GM06990 (cell line): ENCODE results near the gene DNAJB4.

Source experiments
- DNase-seq: peaks from one replicate; pipeline ENCODE4 v3.0.0-alpha.2; 2011; ENCODE audit not compliant: insufficient read length; ENCODE audit errors: extremely low read depth
- H3K27me3 ChIP-seq: replicated peaks from 2 replicates; pipeline ENCODE4 v1.6.0; 2011; ENCODE audit warnings: low read length; ENCODE audit not compliant: control insufficient read depth, insufficient read depth
- H3K36me3 ChIP-seq: 2 replicates; pipeline ENCODE4 v1.5.1; 2011; ENCODE audit warnings: low read length; ENCODE audit not compliant: control insufficient read depth, insufficient read depth
- H3K4me3 ChIP-seq: replicated peaks from 2 replicates; pipeline ENCODE4 v1.5.1; 2011; ENCODE audit warnings: low read depth, mild to moderate bottlenecking, control low read depth, low read length
- CTCF ChIP-seq: IDR thresholded peaks from 2 replicates; pipeline ENCODE4 v1.5.1; 2011; ENCODE audit warnings: low read length, control low read depth, mild to moderate bottlenecking, inconsistent platforms; ENCODE audit not compliant: insufficient read depth, poor library complexity, severe bottlenecking

Gene DNAJB4

GRCh38 chr1:78035121-78035520 is 30.4 kb downstream of the DNAJB4 start:
- Histone ChIP-seq H3K4me3 (no peak overlapping the region), H3K36me3 (no peaks in the 10 kb centered on the region), H3K27me3 (no peaks in the 10 kb centered on the region)
- TF ChIP-seq CTCF: no peak
- DNase-seq: no peak

- TF ChIP-seq CTCF: no peak
- H3K36me3 ChIP-seq: no peaks in the 10 kb centered on the region
- H3K27me3 ChIP-seq: no peaks in the 10 kb centered on the region
- no peak for DNase-seq
- H3K4me3 ChIP-seq: no peak overlapping the region
These were observed 31.7 kb downstream of the DNAJB4 start for GRCh38 chr1:78036450-78036849.

- H3K4me3 ChIP-seq: no peak overlapping the region
- TF ChIP-seq CTCF: no peak
- no peaks in the 10 kb centered on the region for H3K36me3 ChIP-seq
- H3K27me3 ChIP-seq: no peaks in the 10 kb centered on the region; the same call in 1 of the 2 replicates
- no peak for DNase-seq
These were observed 33.3 kb downstream of the DNAJB4 start for GRCh38 chr1:78038071-78038470.

- DNase-seq: no peak
- H3K36me3 ChIP-seq: no peaks in the 10 kb centered on the region
- no peak overlapping the region for H3K4me3 ChIP-seq
- no peaks in the 10 kb centered on the region; the same call in 1 of the 2 replicates for H3K27me3 ChIP-seq
- no peak for TF ChIP-seq CTCF
These were observed 33.8 kb downstream of the DNAJB4 start for GRCh38 chr1:78038491-78038939.

GRCh38 chr1:78040484-78041089 is 35.8 kb downstream of the DNAJB4 start:
- H3K27me3 ChIP-seq: peaks cover 2% of the 10 kb centered on the region
- no peak for DNase-seq
- H3K4me3 ChIP-seq: no peak overlapping the region
- no peak for TF ChIP-seq CTCF
- no peaks in the 10 kb centered on the region for H3K36me3 ChIP-seq

GRCh38 chr1:78043436-78043835 is 38.7 kb downstream of the DNAJB4 start:
- no peak for DNase-seq
- Histone ChIP-seq H3K4me3 (no peak overlapping the region), H3K27me3 (peaks cover 2% of the 10 kb centered on the region)

More at GRCh38 chr1:78043436-78043835, 38.7 kb downstream of the DNAJB4 start:
- no peaks in the 10 kb centered on the region for H3K36me3 ChIP-seq
- no peak for TF ChIP-seq CTCF
